IMR-90 (cell line): ENCODE data around the gene SIKE1.

Experiments
- BHLHE40 ChIP-seq: fragments of 150-350 bp; IDR thresholded peaks from 2 replicates; pipeline ENCODE4 v1.6.1; 2016; ENCODE audit warnings: mild to moderate bottlenecking, low read depth, low read length
- CEBPB ChIP-seq: IDR thresholded peaks from 2 replicates; pipeline ENCODE4 v1.6.1; 2012; ENCODE audit warnings: low read depth, low read length, improper control_type of control experiment
- FOS ChIP-seq: fragments of 150-350 bp; IDR thresholded peaks from 2 replicates; pipeline ENCODE4 v1.6.1; 2016; ENCODE audit warnings: low read depth, low read length
- MAFK ChIP-seq: IDR thresholded peaks from 2 replicates; pipeline ENCODE4 v1.6.1; 2012; ENCODE audit warnings: low read depth, low read length, improper control_type of control experiment
- MAZ ChIP-seq: IDR thresholded peaks from 2 replicates; pipeline ENCODE4 v1.6.1; 2012; ENCODE audit warnings: low read depth, mild to moderate bottlenecking, low read length, improper control_type of control experiment, moderate library complexity, borderline replicate concordance
- MXI1 ChIP-seq: IDR thresholded peaks from 2 replicates; pipeline ENCODE4 v1.6.1; 2012; ENCODE audit warnings: low read depth, mild to moderate bottlenecking, low read length, moderate library complexity, borderline replicate concordance
- NFE2L2 ChIP-seq: fragments of 150-350 bp; IDR thresholded peaks from 2 replicates; pipeline ENCODE4 v1.6.1; 2016; ENCODE audit warnings: low read depth, mild to moderate bottlenecking, low read length
- POLR2A ChIP-seq: IDR thresholded peaks from 2 replicates; pipeline ENCODE4 v1.6.1; 2012; ENCODE audit warnings: mild to moderate bottlenecking, low read depth, low read length
- RAD21 ChIP-seq: IDR thresholded peaks from 2 replicates; pipeline ENCODE4 v1.6.1; 2012; ENCODE audit warnings: low read length, improper control_type of control experiment
- RCOR1 ChIP-seq: IDR thresholded peaks from 2 replicates; pipeline ENCODE4 v1.6.1; 2012; ENCODE audit warnings: mild to moderate bottlenecking, low read length, improper control_type of control experiment; ENCODE audit not compliant: insufficient replicate concordance
- RFX5 ChIP-seq: IDR thresholded peaks from 2 replicates; pipeline ENCODE4 v1.8.0; 2012; ENCODE audit warnings: low read depth, mild to moderate bottlenecking, low read length, moderate library complexity
- SMC3 ChIP-seq: fragments of 150-350 bp; IDR thresholded peaks from 2 replicates; pipeline ENCODE4 v1.6.1; 2016; ENCODE audit warnings: low read depth, mild to moderate bottlenecking, antibody characterized with exemption, low read length, moderate library complexity
- USF2 ChIP-seq: fragments of 150-350 bp; IDR thresholded peaks from 2 replicates; pipeline ENCODE4 v1.6.1; 2017; ENCODE audit warnings: mild to moderate bottlenecking, antibody characterized with exemption, low read length, low read depth
- TF ChIP-seq, protein P1 (sequence below): conservative IDR thresholded peaks from 2 replicates; pipeline ENCODE4 v1.5.1; 2012; ENCODE audit warnings: mild to moderate bottlenecking, low read depth, low read length, improper control_type of control experiment

- TF ChIP-seq, protein P1, sequence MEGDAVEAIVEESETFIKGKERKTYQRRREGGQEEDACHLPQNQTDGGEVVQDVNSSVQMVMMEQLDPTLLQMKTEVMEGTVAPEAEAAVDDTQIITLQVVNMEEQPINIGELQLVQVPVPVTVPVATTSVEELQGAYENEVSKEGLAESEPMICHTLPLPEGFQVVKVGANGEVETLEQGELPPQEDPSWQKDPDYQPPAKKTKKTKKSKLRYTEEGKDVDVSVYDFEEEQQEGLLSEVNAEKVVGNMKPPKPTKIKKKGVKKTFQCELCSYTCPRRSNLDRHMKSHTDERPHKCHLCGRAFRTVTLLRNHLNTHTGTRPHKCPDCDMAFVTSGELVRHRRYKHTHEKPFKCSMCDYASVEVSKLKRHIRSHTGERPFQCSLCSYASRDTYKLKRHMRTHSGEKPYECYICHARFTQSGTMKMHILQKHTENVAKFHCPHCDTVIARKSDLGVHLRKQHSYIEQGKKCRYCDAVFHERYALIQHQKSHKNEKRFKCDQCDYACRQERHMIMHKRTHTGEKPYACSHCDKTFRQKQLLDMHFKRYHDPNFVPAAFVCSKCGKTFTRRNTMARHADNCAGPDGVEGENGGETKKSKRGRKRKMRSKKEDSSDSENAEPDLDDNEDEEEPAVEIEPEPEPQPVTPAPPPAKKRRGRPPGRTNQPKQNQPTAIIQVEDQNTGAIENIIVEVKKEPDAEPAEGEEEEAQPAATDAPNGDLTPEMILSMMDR, result no peak
- no peak for TF ChIP-seq POLR2A
- TF ChIP-seq RAD21, result no peak
- TF ChIP-seq SMC3, result no peak
- no peak for TF ChIP-seq MAFK
- no peak for TF ChIP-seq CEBPB
- no peak for TF ChIP-seq USF2
- no peak for TF ChIP-seq FOS
- no peak for TF ChIP-seq MXI1
- TF ChIP-seq BHLHE40, result no peak
- TF ChIP-seq RCOR1, result no peak
- no peak for TF ChIP-seq RFX5
- TF ChIP-seq MAZ, result no peak
- no peak for TF ChIP-seq NFE2L2
These were observed 13.6 kb upstream of the SIKE1 start for GRCh38 chr1:114794038-114794437.
